A673 (cell line): Measurements from ENCODE around the gene ATP10D. TPM values are rescaled to one million over a fixed set of nuclear protein-coding genes. Genes with fewer than 3 reads are reported as not detected.

Experiments used
- BruUV-seq: library from RNA; stranded (reverse); fragments of 400-500 nt; replicated peaks from 2 replicates; lab custom pipeline; 2021; lab: Mats Ljungman, UMichigan
- CTCF ChIA-PET: fragments of 300-600 bp; sonication (Branson Sonifier 250); formaldehyde crosslinking; loops from one replicate; lab custom pipeline; 2022; ENCODE audit warnings: antibody characterized with exemption; lab: Charles Lee
- POLR2A ChIA-PET: fragments of 300-600 bp; sonication (Branson Sonifier 250); formaldehyde crosslinking; loops from one replicate; lab custom pipeline; 2022; ENCODE audit warnings: antibody characterized with exemption; ENCODE audit not compliant: low non-redundant PET; lab: Charles Lee
- DNase-seq: peaks from one replicate; pipeline ENCODE4 v3.0.0-alpha.2; 2015; ENCODE audit warnings: low spot score
- H3K27ac ChIP-seq: fragments of 200-600 bp; sonication (generic); 2 replicates; pipeline ENCODE4 v1.5.1; 2016; ENCODE audit warnings: mixed run types, low read depth, mild to moderate bottlenecking, mixed read lengths, antibody characterized with exemption, low read length; ENCODE audit not compliant: poor library complexity, severe bottlenecking
- H3K27me3 ChIP-seq: fragments of 200-600 bp; sonication (generic); replicated peaks from 2 replicates; pipeline ENCODE4 v1.6.1; 2017; ENCODE audit warnings: mixed run types, low read depth, mild to moderate bottlenecking, mixed read lengths, antibody characterized with exemption, low read length; ENCODE audit not compliant: insufficient read depth, poor library complexity
- H3K36me3 ChIP-seq: fragments of 200-600 bp; sonication (generic); 2 replicates; pipeline ENCODE4 v1.6.1; 2016; ENCODE audit warnings: mixed run types, mild to moderate bottlenecking, mixed read lengths, antibody characterized with exemption, low read length; ENCODE audit not compliant: insufficient read depth, poor library complexity, severe bottlenecking
- H3K4me1 ChIP-seq: fragments of 200-600 bp; sonication (generic); 2 replicates; pipeline ENCODE4 v1.6.1; 2017; ENCODE audit warnings: mixed run types, mild to moderate bottlenecking, mixed read lengths, antibody characterized with exemption, low read length; ENCODE audit not compliant: insufficient read depth, poor library complexity, severe bottlenecking
- H3K4me3 ChIP-seq: fragments of 200-600 bp; sonication (generic); 2 replicates; pipeline ENCODE4 v1.5.1; 2016; ENCODE audit warnings: low read depth, mixed run types, mild to moderate bottlenecking, mixed read lengths, low read length; ENCODE audit not compliant: poor library complexity, severe bottlenecking
- H3K9me3 ChIP-seq: fragments of 200-600 bp; sonication (generic); 2 replicates; pipeline ENCODE4 v1.6.1; 2016; ENCODE audit warnings: mixed run types, low read depth, mild to moderate bottlenecking, mixed read lengths, antibody characterized with exemption, low read length; ENCODE audit not compliant: poor library complexity, severe bottlenecking
- CTCF ChIP-seq: fragments of 300-800, 200-600 bp; sonication (generic); conservative IDR thresholded peaks from 2 replicates; pipeline ENCODE4 v1.5.1; 2017; ENCODE audit warnings: low read depth, mild to moderate bottlenecking, antibody characterized with exemption, low read length, moderate library complexity, mixed read lengths
- EZH2 ChIP-seq: fragments of 200-600 bp; sonication (generic); IDR thresholded peaks from 2 replicates; pipeline ENCODE4 v1.6.1; 2017; ENCODE audit warnings: borderline replicate concordance, low read depth, mild to moderate bottlenecking, mixed read lengths, antibody characterized with exemption, low read length; ENCODE audit not compliant: poor library complexity, severe bottlenecking
- intact Hi-C: fragments of 100-400 bp; cut with micrococcal nuclease; formaldehyde crosslinking; loops from one replicate; pipeline ENCODE4 v1.10.0; 2022; ENCODE audit not compliant: unreplicated experiment
- total RNA-seq: library from RNA; stranded (reverse); gene quantifications from 2 replicates; pipeline ENCODE4 v1.2.3, GENCODE V29; 2021

The ATP10D gene
- total RNA-seq, 1 experiment from 2014 or later: 16.1 TPM

GRCh38 chr4:47494124-47494430 is 9.0 kb downstream of the ATP10D start:
- no TSS peak for BruUV-seq

DNA sequence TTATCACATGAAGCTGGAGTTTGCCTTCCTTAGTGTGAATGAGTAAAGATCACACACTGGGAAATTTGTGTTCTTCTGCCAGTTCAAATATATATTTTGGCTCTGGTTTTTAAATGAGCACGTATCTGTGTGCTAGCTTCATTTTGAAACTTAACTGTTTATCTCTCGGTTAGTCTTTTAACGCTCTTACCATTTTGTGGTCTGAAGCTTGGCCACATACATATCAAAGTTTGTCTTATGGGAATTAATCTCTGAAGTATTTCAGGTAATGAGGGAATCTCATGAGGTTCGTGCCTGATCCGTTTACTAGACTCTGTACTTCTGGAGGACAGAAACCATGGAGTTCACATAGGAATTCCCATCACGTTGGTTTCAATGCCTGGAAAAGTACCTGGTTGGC is 13.8 kb downstream of the ATP10D start:
- no peak overlapping the region for H3K27ac ChIP-seq
- H3K9me3 ChIP-seq: no peaks in the 10 kb centered on the region
- no peaks in the 10 kb centered on the region for H3K36me3 ChIP-seq
- BruUV-seq: no TSS peak
- intact Hi-C loops: no loop called here
- no peak for DNase-seq
- no peaks in the 10 kb centered on the region for H3K27me3 ChIP-seq
- POLR2A ChIA-PET: no interaction called here
- CTCF ChIA-PET: no interaction called here
- TF ChIP-seq EZH2 (no peak), CTCF (no peak)
- no peak overlapping the region for H3K4me3 ChIP-seq
- no peaks in the 10 kb centered on the region for H3K4me1 ChIP-seq

More at GRCh38 chr4:47494124-47494430, 9.0 kb downstream of the ATP10D start:
- no peak overlapping the region for H3K27ac ChIP-seq
- ChIA-PET POLR2A (no interaction called here), CTCF (no interaction called here)
- TF ChIP-seq CTCF: no peak
- no peak for TF ChIP-seq EZH2
- no peaks in the 10 kb centered on the region for H3K9me3 ChIP-seq
- intact Hi-C loops: no loop called here
- no peaks in the 10 kb centered on the region for H3K36me3 ChIP-seq
- no peaks in the 10 kb centered on the region for H3K4me1 ChIP-seq
- no peak for DNase-seq
- H3K27me3 ChIP-seq: no peaks in the 10 kb centered on the region
- H3K4me3 ChIP-seq: no peak overlapping the region

- ChIA-PET CTCF (no interaction called here), POLR2A (no interaction called here)
- no peaks in the 10 kb centered on the region for H3K4me1 ChIP-seq
- H3K36me3 ChIP-seq: no peaks in the 10 kb centered on the region
- H3K4me3 ChIP-seq: no peak overlapping the region
- no peak for TF ChIP-seq EZH2
- no peak for TF ChIP-seq CTCF
- H3K27me3 ChIP-seq: no peaks in the 10 kb centered on the region
- intact Hi-C loops: no loop called here
- no TSS peak for BruUV-seq
- no peak for DNase-seq
- no peak overlapping the region for H3K27ac ChIP-seq
- H3K9me3 ChIP-seq: no peaks in the 10 kb centered on the region
Observed at GRCh38 chr4:47499700-47500099, 14.6 kb downstream of the ATP10D start.
